Cardiac atrium fibroblast (primary cell): ENCODE measurements around the gene CUEDC1. TPM values are rescaled to one million over a fixed set of nuclear protein-coding genes. Genes with fewer than 3 reads are reported as not detected.

ENCODE experiments used
- total RNA-seq: library from RNA; depleted of rRNA; stranded (reverse); fragments of >200 nt; gene quantifications from 2 replicates; pipeline ENCODE4 v1.2.3, GENCODE V29; 2015

The CUEDC1 gene, protein sequence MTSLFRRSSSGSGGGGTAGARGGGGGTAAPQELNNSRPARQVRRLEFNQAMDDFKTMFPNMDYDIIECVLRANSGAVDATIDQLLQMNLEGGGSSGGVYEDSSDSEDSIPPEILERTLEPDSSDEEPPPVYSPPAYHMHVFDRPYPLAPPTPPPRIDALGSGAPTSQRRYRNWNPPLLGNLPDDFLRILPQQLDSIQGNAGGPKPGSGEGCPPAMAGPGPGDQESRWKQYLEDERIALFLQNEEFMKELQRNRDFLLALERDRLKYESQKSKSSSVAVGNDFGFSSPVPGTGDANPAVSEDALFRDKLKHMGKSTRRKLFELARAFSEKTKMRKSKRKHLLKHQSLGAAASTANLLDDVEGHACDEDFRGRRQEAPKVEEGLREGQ
- total RNA-seq, result 31.1 and 33.0 TPM in 2 replicates

DNA sequence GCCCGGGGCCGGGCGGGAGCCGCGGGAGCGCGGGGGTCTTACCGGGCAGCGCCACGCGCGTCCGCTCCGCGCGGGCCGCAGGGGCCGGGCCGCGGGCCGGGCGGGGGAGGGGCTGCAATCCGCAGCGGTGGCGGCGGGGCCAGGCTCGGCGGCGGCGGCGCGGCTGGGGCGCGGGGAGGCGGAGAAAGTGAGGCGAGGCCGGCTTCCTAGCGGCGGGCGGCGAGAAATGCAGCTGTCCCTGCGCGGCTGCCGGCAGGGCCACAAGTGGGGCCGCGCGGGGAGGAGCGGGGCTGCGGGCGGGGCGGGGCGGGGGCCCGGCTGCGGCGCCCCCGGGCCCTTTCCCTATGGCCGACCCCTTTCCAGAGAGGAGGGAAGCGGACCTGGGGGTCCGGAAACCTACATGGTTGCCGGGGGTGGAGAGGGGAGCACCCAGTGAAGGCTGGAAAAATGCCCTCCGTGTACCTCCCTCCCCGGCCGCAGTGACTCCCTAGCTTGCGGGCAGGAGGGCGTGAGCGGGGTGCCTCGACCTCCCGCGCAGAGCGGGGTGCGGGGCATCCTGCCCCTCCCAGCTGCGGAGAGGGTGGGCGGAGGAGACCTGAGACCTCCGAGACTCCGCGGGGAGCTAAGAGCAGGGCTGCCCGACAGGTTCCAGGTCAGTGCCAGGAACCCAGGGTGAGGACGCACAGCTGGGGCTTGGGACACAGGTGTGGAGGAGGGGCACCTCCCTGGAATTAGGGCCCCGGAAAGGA lies at the start of gene CUEDC1:
TSS of gene CUEDC1 (minus strand) at position 230 of the 749 bp plus-strand sequence. CDS start 69,848 bp downstream, outside the sequence.

DNA sequence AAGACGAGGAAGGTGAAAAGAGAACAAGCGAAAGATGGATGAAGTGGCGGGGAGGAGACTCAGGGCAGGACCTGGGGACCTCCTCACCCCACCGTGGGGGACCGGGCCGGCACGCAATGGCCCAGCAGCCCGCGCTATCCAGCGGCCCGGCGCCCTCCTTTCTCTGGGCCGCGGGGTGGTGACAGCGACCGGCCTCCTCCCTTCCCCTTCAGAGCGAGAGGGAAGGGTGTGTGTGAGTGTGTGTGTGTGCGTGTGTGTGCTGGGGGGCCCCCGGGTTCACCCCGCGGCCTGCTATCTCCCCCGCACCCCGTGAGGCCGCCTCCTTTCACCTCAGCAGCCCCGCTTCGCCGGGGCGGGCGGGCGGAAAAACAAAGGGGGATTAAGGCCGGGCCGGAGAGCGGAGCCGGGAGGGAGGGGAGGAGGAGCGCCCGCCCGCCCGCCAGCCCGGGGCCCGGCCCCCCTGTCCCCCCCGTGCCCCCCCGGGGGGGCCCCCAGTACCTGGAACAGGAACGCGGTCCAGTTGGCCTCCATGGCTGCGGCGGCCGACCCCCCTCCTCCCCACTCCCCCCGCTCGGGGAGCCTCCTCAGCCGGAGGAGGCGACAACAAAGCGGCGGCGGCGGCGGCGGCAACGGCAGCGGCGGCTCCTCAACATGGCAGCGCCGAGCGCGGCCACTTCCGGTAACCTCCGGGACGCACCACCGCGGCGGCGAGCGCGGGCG lies 32.5 kb upstream of the CUEDC1 start, which contains the start of gene VEZF1:
TSS of gene VEZF1 (minus strand) at position 674 of the 720 bp plus-strand sequence. CDS start at position 531, 143 bp downstream.

DNA sequence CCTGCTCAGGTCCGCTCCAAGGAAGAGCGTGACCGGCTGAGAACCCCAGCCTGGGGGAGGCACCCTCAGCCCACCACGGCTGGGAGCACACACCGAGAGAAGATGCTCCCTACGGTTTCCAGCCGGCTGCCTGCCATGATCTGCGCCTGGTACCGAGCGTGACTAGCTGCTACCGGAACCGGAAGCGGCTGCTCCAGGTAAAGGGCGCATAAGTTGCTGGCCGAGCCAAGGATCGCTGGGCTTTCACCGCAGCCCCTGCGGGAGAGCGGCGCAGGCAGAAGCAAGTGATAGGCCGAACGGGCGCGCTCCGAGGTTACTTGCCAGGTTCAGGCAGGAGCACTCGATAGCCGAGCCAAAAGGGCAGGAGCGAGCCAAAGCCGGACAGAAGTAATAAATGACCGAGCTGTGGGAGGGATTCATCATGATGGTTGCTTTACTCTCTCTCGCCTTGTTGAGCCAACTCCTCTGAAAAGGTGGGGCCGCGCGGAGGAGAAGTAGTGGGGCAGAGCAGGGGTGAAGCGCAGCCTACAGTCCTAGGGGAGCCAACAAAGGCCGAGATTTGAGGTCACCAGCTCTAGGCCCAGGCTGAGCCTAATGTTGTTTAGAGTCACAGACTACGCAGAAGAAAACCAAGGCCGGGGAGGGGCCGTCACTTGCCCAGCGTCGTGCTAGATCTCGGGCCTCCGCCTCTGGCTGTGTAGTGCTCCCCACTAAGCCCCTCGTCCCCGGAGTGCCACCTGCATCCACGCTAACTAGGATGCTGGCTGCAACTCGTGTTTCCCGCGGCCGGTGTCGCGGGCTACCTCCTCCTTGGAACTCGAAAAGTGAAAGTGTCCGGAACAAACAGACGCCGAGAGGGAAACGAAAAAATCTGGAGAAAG lies 105.1 kb downstream of the CUEDC1 start, which contains the start of gene MRPS23:
TSS of gene MRPS23 (minus strand) at position 171 of the 881 bp plus-strand sequence. CDS start at position 137, 34 bp downstream.

Other genes starting within 250 kb of the CUEDC1 start
- gene CCDC182, start 210.1 kb downstream of the CUEDC1 start, total RNA-seq, result not detected in 2 replicates
- gene MRPS23, start 105.4 kb downstream of the CUEDC1 start, total RNA-seq, result 14.9 and 22.2 TPM in 2 replicates
- gene VEZF1, start 32.8 kb upstream of the CUEDC1 start, total RNA-seq, result 17.9 and 24.1 TPM in 2 replicates
- gene SRSF1, start 51.8 kb upstream of the CUEDC1 start, total RNA-seq, result 165 and 182 TPM in 2 replicates
- 11.3 and 12.5 TPM in 2 replicates for gene DYNLL2, start 128.0 kb upstream of the CUEDC1 start, total RNA-seq
- gene OR4D1, start 193.0 kb upstream of the CUEDC1 start, total RNA-seq, result not detected in 2 replicates
- not detected in 2 replicates for gene OR4D2, start 211.6 kb upstream of the CUEDC1 start, total RNA-seq
- not detected in 2 replicates for gene EPX, start 237.3 kb upstream of the CUEDC1 start, total RNA-seq